HepG2 (cell line): ENCODE results near the gene PRR19. TPM values are rescaled to one million over a fixed set of nuclear protein-coding genes. Genes with fewer than 3 reads are reported as not detected.

ENCODE experiments used
- ETV5 ChIP-seq: IDR thresholded peaks from 2 replicates; pipeline ENCODE4 v1.6.1; 2018; ENCODE audit warnings: missing biosample characterization, missing genetic modification reagents, inconsistent platforms, borderline replicate concordance
- RBAK ChIP-seq: sonication (generic); formaldehyde crosslinking; IDR thresholded peaks from 2 replicates; pipeline ENCODE4 v1.5.1; 2020; ENCODE audit warnings: mild to moderate bottlenecking, missing genetic modification reagents
- SMAD1 ChIP-seq: sonication (generic); formaldehyde crosslinking; IDR thresholded peaks from 2 replicates; pipeline ENCODE4 v1.4.0; 2020; ENCODE audit warnings: missing genetic modification reagents, low read depth, mild to moderate bottlenecking, borderline replicate concordance
- SOX5 ChIP-seq: IDR thresholded peaks from 2 replicates; pipeline ENCODE4 v1.6.1; 2016; ENCODE audit warnings: borderline replicate concordance
- SP5 ChIP-seq: IDR thresholded peaks from 2 replicates; pipeline ENCODE4 v1.6.1; 2016; ENCODE audit warnings: low read depth, borderline replicate concordance
- ZFY ChIP-seq: sonication (generic); formaldehyde crosslinking; IDR thresholded peaks from 2 replicates; pipeline ENCODE4 v1.4.0; 2020; ENCODE audit warnings: missing genetic modification reagents
- ZNF713 ChIP-seq: sonication (generic); formaldehyde crosslinking; IDR thresholded peaks from 2 replicates; pipeline ENCODE4 v1.4.0; 2020; ENCODE audit warnings: mild to moderate bottlenecking, missing genetic modification reagents
- ZNF720 ChIP-seq: sonication (generic); formaldehyde crosslinking; IDR thresholded peaks from 2 replicates; pipeline ENCODE4 v1.4.0; 2020; ENCODE audit warnings: missing genetic modification reagents
- ZNF766 ChIP-seq: sonication (generic); formaldehyde crosslinking; IDR thresholded peaks from 2 replicates; pipeline ENCODE4 v1.5.0; 2020; ENCODE audit warnings: missing genetic modification reagents, borderline replicate concordance
- ZNF850 ChIP-seq: sonication (generic); formaldehyde crosslinking; conservative IDR thresholded peaks from 2 replicates; pipeline ENCODE4 v1.9.0; 2021; ENCODE audit warnings: mild to moderate bottlenecking, missing genetic modification reagents
- ZSCAN12 ChIP-seq: sonication (generic); formaldehyde crosslinking; IDR thresholded peaks from 2 replicates; pipeline ENCODE4 v1.9.0; 2021; ENCODE audit warnings: mild to moderate bottlenecking, missing genetic modification reagents
- polyA plus RNA-seq, 8 experiments: library from polyadenylated mRNA; depleted of rRNA in 3 of 8; stranded (reverse) in 7 of 8; unstranded in 1 of 8; fragments of >200 nt; fragmentation: Illumina TruSeq in 4 of 8; extraction: Trizol in 4 of 8; gene quantifications; 2 replicates each; pipeline versions ENCODE4 v1.2.1 to v1.2.3, GENCODE V29; 2011 to 2016; ENCODE audit warnings: low read depth in 4 of 8, missing spikeins in 1 of 8, mixed read lengths in 1 of 8; ENCODE audit not compliant: insufficient read depth in 1 of 8
- total RNA-seq, 5 experiments: library from RNA; depleted of rRNA; stranded (reverse); fragments of >200 nt; fragmentation: Illumina TruSeq; extraction: Trizol; gene quantifications; 2 replicates each; pipeline ENCODE4 v1.2.3, GENCODE V29; 2016; ENCODE audit warnings: low read depth in 1 of 5
- TF ChIP-seq, protein P1 (sequence below): sonication (generic); formaldehyde crosslinking; conservative IDR thresholded peaks from 2 replicates; pipeline ENCODE4 v1.4.0; 2020; ENCODE audit warnings: mild to moderate bottlenecking, missing genetic modification reagents, moderate library complexity
- TF ChIP-seq, protein P2 (sequence below): sonication (generic); formaldehyde crosslinking; IDR thresholded peaks from 2 replicates; pipeline ENCODE4 v1.5.0; 2020; ENCODE audit warnings: mild to moderate bottlenecking, low read depth, missing genetic modification reagents, borderline replicate concordance
- TF ChIP-seq, protein P3 (sequence below): sonication (generic); formaldehyde crosslinking; IDR thresholded peaks from 2 replicates; pipeline ENCODE4 v1.5.1; 2020; ENCODE audit warnings: mild to moderate bottlenecking, moderate library complexity, missing genetic modification reagents
- TF ChIP-seq, protein P4 (sequence below): sonication (generic); formaldehyde crosslinking; IDR thresholded peaks from 2 replicates; pipeline ENCODE4 v1.4.0; 2020; ENCODE audit warnings: mild to moderate bottlenecking, missing genetic modification reagents
- TF ChIP-seq, protein P5 (sequence below): sonication (generic); formaldehyde crosslinking; IDR thresholded peaks from 2 replicates; pipeline ENCODE4 v1.9.0; 2021; ENCODE audit warnings: missing genetic modification reagents, mild to moderate bottlenecking, borderline replicate concordance
- TF ChIP-seq, protein P6 (sequence below): sonication (generic); formaldehyde crosslinking; IDR thresholded peaks from 2 replicates; pipeline ENCODE4 v1.4.0; 2020; ENCODE audit warnings: missing genetic modification reagents

The PRR19 gene
- total and polyA plus RNA-seq, 2 of the 13 experiments (the other 11 are each of a cell fraction or from before 2014, with no cell fraction given): 0.21 to 0.33 TPM

DNA sequence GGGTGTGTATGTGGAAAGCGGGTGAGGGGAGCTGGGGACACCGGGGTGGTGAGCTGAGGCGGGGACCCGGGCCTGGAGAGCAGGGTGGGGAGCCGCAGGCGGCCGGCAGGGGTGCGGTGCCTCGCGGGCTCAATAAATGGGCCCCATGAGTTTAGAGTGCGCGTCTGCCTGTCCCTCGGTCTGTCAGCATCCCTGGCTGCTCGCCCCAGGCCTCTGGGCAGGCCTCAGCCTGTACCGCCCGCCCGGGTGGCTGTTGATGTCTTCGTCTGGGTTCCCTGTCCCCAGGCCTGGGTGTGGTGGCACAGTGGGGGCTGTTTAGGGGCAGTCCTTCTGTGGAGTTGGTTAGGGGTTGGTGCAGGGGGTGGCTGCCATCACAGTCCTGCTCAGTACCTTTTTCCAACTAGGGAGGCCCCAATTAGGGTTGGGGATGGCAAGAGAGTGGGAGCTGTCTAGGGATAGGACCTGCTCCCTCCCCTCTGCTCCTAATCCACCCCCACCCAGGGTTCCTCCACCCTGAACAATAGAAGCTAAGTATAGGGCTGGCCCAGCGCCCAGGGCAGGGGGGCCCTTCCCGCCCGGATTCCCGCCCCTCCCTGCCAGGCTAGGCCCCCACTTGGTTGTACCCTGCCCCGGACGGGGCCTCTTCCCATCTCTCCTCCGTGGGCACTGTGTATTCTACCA lies 20.6 kb upstream of the PRR19 start (continued):
- TF ChIP-seq, protein P1, sequence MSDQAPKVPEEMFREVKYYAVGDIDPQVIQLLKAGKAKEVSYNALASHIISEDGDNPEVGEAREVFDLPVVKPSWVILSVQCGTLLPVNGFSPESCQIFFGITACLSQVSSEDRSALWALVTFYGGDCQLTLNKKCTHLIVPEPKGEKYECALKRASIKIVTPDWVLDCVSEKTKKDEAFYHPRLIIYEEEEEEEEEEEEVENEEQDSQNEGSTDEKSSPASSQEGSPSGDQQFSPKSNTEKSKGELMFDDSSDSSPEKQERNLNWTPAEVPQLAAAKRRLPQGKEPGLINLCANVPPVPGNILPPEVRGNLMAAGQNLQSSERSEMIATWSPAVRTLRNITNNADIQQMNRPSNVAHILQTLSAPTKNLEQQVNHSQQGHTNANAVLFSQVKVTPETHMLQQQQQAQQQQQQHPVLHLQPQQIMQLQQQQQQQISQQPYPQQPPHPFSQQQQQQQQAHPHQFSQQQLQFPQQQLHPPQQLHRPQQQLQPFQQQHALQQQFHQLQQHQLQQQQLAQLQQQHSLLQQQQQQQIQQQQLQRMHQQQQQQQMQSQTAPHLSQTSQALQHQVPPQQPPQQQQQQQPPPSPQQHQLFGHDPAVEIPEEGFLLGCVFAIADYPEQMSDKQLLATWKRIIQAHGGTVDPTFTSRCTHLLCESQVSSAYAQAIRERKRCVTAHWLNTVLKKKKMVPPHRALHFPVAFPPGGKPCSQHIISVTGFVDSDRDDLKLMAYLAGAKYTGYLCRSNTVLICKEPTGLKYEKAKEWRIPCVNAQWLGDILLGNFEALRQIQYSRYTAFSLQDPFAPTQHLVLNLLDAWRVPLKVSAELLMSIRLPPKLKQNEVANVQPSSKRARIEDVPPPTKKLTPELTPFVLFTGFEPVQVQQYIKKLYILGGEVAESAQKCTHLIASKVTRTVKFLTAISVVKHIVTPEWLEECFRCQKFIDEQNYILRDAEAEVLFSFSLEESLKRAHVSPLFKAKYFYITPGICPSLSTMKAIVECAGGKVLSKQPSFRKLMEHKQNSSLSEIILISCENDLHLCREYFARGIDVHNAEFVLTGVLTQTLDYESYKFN (CRISPR knock-in tag): no peak
- TF ChIP-seq SMAD1 (CRISPR knock-in tag) (no peak; the same call in 1 of the 2 replicates), ZNF766 (no peak), SP5 (peak; percentile 63), ZSCAN12 (CRISPR knock-in tag) (no peak), ZNF850 (CRISPR knock-in tag) (no peak), SOX5 (CRISPR knock-in tag) (no peak; the same call in 1 of the 2 replicates), ZFY (peak; percentile 45), ETV5 (CRISPR knock-in tag) (no peak), ZNF713 (CRISPR knock-in tag) (no peak), ZNF720 (CRISPR knock-in tag) (no peak), RBAK (no peak)
- TF ChIP-seq, protein P2, sequence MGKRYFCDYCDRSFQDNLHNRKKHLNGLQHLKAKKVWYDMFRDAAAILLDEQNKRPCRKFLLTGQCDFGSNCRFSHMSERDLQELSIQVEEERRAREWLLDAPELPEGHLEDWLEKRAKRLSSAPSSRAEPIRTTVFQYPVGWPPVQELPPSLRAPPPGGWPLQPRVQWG (CRISPR knock-in tag): no peak
- TF ChIP-seq, protein P3, sequence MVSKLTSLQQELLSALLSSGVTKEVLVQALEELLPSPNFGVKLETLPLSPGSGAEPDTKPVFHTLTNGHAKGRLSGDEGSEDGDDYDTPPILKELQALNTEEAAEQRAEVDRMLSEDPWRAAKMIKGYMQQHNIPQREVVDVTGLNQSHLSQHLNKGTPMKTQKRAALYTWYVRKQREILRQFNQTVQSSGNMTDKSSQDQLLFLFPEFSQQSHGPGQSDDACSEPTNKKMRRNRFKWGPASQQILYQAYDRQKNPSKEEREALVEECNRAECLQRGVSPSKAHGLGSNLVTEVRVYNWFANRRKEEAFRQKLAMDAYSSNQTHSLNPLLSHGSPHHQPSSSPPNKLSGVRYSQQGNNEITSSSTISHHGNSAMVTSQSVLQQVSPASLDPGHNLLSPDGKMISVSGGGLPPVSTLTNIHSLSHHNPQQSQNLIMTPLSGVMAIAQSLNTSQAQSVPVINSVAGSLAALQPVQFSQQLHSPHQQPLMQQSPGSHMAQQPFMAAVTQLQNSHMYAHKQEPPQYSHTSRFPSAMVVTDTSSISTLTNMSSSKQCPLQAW: no peak; the same call in 1 of the 2 replicates
- TF ChIP-seq, protein P4, sequence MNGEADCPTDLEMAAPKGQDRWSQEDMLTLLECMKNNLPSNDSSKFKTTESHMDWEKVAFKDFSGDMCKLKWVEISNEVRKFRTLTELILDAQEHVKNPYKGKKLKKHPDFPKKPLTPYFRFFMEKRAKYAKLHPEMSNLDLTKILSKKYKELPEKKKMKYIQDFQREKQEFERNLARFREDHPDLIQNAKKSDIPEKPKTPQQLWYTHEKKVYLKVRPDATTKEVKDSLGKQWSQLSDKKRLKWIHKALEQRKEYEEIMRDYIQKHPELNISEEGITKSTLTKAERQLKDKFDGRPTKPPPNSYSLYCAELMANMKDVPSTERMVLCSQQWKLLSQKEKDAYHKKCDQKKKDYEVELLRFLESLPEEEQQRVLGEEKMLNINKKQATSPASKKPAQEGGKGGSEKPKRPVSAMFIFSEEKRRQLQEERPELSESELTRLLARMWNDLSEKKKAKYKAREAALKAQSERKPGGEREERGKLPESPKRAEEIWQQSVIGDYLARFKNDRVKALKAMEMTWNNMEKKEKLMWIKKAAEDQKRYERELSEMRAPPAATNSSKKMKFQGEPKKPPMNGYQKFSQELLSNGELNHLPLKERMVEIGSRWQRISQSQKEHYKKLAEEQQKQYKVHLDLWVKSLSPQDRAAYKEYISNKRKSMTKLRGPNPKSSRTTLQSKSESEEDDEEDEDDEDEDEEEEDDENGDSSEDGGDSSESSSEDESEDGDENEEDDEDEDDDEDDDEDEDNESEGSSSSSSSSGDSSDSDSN (CRISPR knock-in tag): no peak
- TF ChIP-seq, protein P5, sequence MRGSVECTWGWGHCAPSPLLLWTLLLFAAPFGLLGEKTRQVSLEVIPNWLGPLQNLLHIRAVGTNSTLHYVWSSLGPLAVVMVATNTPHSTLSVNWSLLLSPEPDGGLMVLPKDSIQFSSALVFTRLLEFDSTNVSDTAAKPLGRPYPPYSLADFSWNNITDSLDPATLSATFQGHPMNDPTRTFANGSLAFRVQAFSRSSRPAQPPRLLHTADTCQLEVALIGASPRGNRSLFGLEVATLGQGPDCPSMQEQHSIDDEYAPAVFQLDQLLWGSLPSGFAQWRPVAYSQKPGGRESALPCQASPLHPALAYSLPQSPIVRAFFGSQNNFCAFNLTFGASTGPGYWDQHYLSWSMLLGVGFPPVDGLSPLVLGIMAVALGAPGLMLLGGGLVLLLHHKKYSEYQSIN (CRISPR knock-in tag): no peak
- TF ChIP-seq, protein P6, sequence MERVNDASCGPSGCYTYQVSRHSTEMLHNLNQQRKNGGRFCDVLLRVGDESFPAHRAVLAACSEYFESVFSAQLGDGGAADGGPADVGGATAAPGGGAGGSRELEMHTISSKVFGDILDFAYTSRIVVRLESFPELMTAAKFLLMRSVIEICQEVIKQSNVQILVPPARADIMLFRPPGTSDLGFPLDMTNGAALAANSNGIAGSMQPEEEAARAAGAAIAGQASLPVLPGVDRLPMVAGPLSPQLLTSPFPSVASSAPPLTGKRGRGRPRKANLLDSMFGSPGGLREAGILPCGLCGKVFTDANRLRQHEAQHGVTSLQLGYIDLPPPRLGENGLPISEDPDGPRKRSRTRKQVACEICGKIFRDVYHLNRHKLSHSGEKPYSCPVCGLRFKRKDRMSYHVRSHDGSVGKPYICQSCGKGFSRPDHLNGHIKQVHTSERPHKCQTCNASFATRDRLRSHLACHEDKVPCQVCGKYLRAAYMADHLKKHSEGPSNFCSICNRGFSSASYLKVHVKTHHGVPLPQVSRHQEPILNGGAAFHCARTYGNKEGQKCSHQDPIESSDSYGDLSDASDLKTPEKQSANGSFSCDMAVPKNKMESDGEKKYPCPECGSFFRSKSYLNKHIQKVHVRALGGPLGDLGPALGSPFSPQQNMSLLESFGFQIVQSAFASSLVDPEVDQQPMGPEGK: peak; percentile 96
